MM.1S (cell line): ENCODE data around the gene DOCK10.

Experiments
- DNase-seq: peaks from one replicate; pipeline ENCODE4 v3.0.0-alpha.2; 2015
- H2AFZ ChIP-seq: fragments of 300-600 bp; sonication (generic); 2 replicates; pipeline ENCODE4 v1.6.0; 2016; ENCODE audit warnings: antibody characterized with exemption, low read length
- H3F3A ChIP-seq: fragments of 300-600 bp; sonication (generic); 2 replicates; pipeline ENCODE4 v1.6.1; 2016; ENCODE audit warnings: mild to moderate bottlenecking, antibody characterized with exemption, low read length, moderate library complexity, mixed read lengths; ENCODE audit not compliant: insufficient read depth
- H3K27ac ChIP-seq: fragments of 300-600 bp; sonication (generic); 2 replicates; pipeline ENCODE4 v1.5.1; 2016; ENCODE audit warnings: mild to moderate bottlenecking, low read length
- H3K27me3 ChIP-seq: fragments of 300-600 bp; sonication (generic); replicated peaks from 2 replicates; pipeline ENCODE4 v1.6.0; 2016; ENCODE audit warnings: low read length; ENCODE audit not compliant: insufficient read depth
- H3K36me3 ChIP-seq: fragments of 300-600 bp; sonication (generic); replicated peaks from 2 replicates; pipeline ENCODE4 v1.6.1; 2016; ENCODE audit warnings: mild to moderate bottlenecking, low read length, mixed read lengths; ENCODE audit not compliant: insufficient read depth
- H3K4me1 ChIP-seq: fragments of 300-600 bp; sonication (generic); 2 replicates; pipeline ENCODE4 v1.6.1; 2016; ENCODE audit warnings: low read length, mixed read lengths
- H3K4me2 ChIP-seq: fragments of 300-600 bp; sonication (generic); 2 replicates; pipeline ENCODE4 v1.6.0; 2016; ENCODE audit warnings: low read depth, low read length
- H3K4me3 ChIP-seq: fragments of 300-600 bp; sonication (generic); 2 replicates; pipeline ENCODE4 v1.5.1; 2016; ENCODE audit warnings: low read length, mixed read lengths
- H3K79me2 ChIP-seq: fragments of 300-600 bp; sonication (generic); 2 replicates; pipeline ENCODE4 v1.6.1; 2016; ENCODE audit warnings: mixed run types, low read length, mixed read lengths
- H3K9ac ChIP-seq: fragments of 300-600 bp; sonication (generic); 2 replicates; pipeline ENCODE4 v1.6.1; 2016; ENCODE audit warnings: low read length, mixed read lengths
- H3K9me2 ChIP-seq: fragments of 300-600 bp; sonication (generic); replicated peaks from 2 replicates; pipeline ENCODE4 v1.6.1; 2016; ENCODE audit warnings: mild to moderate bottlenecking, low read length, mixed read lengths; ENCODE audit not compliant: insufficient read depth
- H3K9me3 ChIP-seq: fragments of 300-600 bp; sonication (generic); replicated peaks from 2 replicates; pipeline ENCODE4 v1.6.1; 2016; ENCODE audit warnings: mild to moderate bottlenecking, low read length, mixed read lengths; ENCODE audit not compliant: insufficient read depth
- H4K20me1 ChIP-seq: fragments of 300-600 bp; sonication (generic); 2 replicates; pipeline ENCODE4 v1.6.1; 2016; ENCODE audit warnings: mild to moderate bottlenecking, low read length, moderate library complexity, mixed read lengths; ENCODE audit not compliant: insufficient read depth
- EZH2 ChIP-seq: fragments of 300-600 bp; sonication (generic); optimal IDR thresholded peaks from 2 replicates; pipeline ENCODE3; 2017; ENCODE audit warnings: low read depth, mild to moderate bottlenecking, antibody characterized with exemption, low read length, mixed read lengths
- EZH2phosphoT487 ChIP-seq: fragments of 300-600 bp; sonication (generic); IDR thresholded peaks from 2 replicates; pipeline ENCODE4 v1.6.1; 2018; ENCODE audit warnings: antibody characterized with exemption, low read length
- TF ChIP-seq, protein P1 (sequence below): fragments of 300-600 bp; sonication (generic); IDR thresholded peaks from 2 replicates; pipeline ENCODE4 v1.5.1; 2016; ENCODE audit warnings: antibody characterized with exemption, low read length, mixed read lengths

Gene DOCK10

DNA sequence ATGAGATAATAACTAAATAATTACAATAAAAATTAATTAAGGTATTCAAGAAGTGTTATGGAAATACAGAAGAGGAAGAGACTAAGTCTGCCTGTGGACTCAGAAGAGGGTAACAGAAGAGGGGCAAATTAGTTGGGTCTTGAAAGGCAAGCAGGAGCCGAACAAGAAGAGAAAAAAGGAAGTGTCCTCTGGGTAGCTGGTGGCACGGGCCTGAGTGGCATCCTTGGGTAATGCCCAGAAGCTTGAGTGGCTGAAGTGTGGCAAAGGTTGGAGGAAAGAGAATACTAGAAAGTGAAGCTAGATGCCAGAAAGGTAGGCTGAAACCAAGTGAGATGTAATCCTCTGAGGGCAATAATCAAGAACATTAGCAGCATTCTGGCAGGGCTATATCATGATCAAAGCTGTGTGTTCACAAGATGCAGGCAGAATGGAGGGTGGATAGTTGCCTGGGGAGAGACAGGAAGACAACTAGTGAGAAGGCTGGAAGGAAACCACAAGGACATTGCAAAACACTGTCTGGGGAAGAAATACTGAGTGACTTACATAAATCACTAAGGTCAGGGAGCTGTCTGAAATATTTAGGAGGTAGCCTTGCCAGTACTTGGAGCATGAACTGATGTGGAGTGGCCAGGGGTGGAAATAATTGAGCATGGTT lies 16.2 kb downstream of the DOCK10 start:
- peaks cover 6% of the 10 kb centered on the region for H3K4me1 ChIP-seq
- H3K36me3 ChIP-seq, result no peaks in the 10 kb centered on the region; the same call in 1 of the 2 replicates
- H3K4me2 ChIP-seq, result no peak overlapping the region
- H3K9ac ChIP-seq, result no peak overlapping the region
- H3K79me2 ChIP-seq, result peaks cover 94% of the 10 kb centered on the region
- H3K4me3 ChIP-seq, result no peak overlapping the region
- no peaks in the 10 kb centered on the region for H3K9me2 ChIP-seq
- TF ChIP-seq EZH2phosphoT487 (no peak), EZH2 (no peak)
- TF ChIP-seq, protein P1, sequence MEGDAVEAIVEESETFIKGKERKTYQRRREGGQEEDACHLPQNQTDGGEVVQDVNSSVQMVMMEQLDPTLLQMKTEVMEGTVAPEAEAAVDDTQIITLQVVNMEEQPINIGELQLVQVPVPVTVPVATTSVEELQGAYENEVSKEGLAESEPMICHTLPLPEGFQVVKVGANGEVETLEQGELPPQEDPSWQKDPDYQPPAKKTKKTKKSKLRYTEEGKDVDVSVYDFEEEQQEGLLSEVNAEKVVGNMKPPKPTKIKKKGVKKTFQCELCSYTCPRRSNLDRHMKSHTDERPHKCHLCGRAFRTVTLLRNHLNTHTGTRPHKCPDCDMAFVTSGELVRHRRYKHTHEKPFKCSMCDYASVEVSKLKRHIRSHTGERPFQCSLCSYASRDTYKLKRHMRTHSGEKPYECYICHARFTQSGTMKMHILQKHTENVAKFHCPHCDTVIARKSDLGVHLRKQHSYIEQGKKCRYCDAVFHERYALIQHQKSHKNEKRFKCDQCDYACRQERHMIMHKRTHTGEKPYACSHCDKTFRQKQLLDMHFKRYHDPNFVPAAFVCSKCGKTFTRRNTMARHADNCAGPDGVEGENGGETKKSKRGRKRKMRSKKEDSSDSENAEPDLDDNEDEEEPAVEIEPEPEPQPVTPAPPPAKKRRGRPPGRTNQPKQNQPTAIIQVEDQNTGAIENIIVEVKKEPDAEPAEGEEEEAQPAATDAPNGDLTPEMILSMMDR, result no peak
- H2AFZ ChIP-seq, result no peak overlapping the region
- DNase-seq, result no peak
- no peaks in the 10 kb centered on the region for H3F3A ChIP-seq
- peaks cover 10% of the 10 kb centered on the region for H4K20me1 ChIP-seq
- H3K9me3 ChIP-seq, result no peaks in the 10 kb centered on the region
- no peaks in the 10 kb centered on the region for H3K27me3 ChIP-seq
- H3K27ac ChIP-seq, result no peak overlapping the region

DNA sequence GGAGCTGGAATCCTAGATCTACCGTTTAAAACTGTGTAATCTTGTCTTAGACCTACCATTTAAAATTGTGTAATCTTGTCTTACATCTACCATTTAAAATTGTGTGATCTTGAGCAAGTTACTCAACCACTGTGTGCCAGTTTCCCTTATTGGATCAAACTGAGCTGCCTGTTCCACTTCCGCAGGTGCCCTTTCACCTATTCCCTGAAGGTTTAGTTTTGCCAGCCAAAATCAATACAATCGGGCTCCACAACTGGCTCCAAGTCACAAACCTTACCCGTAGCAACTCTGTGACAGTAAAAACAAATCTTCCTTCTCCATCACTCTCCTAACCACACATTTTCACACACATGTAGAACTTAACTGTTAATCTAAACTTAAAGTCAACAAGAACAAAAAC lies 20.1 kb downstream of the DOCK10 start:
- Histone ChIP-seq H2AFZ (no peak overlapping the region), H3K4me1 (peaks cover 6% of the 10 kb centered on the region), H3K36me3 (no peaks in the 10 kb centered on the region; the same call in 1 of the 2 replicates), H3K27me3 (no peaks in the 10 kb centered on the region), H3K27ac (no peak overlapping the region), H3K9me2 (no peaks in the 10 kb centered on the region), H3K4me3 (no peak overlapping the region), H3K9ac (no peak overlapping the region), H3K79me2 (peaks cover 89% of the 10 kb centered on the region), H3K9me3 (no peaks in the 10 kb centered on the region), H3F3A (no peaks in the 10 kb centered on the region), H3K4me2 (no peak overlapping the region), H4K20me1 (peaks cover 7% of the 10 kb centered on the region)
- no peak for TF ChIP-seq EZH2
- no peak for TF ChIP-seq EZH2phosphoT487
- TF ChIP-seq, protein P1, result no peak
- DNase-seq, result no peak

DNA sequence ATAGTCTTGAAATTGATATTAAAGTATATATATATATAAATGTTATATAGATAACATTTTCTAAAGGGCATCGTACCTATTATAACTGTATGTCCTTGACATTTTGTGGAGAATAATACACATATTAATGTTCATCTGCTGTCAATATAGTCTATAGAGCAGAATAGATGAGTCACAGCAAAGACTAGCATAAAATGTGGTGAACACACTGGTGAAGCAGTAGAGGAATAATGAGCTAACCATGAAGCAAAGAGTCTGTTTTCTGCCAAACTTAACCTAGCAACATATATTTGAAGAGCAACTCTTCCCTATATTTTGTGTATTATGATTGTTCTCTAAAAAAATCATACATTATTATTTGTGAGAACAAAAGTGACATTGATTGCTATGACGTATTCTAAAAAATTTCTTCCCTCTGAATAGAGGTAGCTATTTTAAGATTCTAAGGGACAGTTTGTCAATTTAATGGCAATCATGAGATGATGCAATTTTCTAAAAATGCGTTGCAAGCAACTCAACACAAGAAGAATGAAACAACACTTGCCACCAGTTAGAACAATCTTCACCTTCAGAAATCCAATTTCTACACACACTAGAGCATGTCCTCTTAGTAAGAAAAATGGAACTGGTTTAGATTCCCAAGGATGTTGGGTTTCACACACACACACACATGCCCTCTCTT lies 22.0 kb downstream of the DOCK10 start:
- Histone ChIP-seq H3K9me2 (no peaks in the 10 kb centered on the region), H3K4me3 (no peak overlapping the region), H3K79me2 (peaks cover 74% of the 10 kb centered on the region), H3K27ac (no peak overlapping the region), H4K20me1 (peaks cover 7% of the 10 kb centered on the region), H3K9ac (no peak overlapping the region), H2AFZ (no peak overlapping the region), H3K4me1 (no peaks in the 10 kb centered on the region), H3K36me3 (no peaks in the 10 kb centered on the region), H3K27me3 (no peaks in the 10 kb centered on the region), H3K9me3 (no peaks in the 10 kb centered on the region), H3F3A (no peaks in the 10 kb centered on the region), H3K4me2 (no peak overlapping the region)
- TF ChIP-seq EZH2, result no peak
- TF ChIP-seq, protein P1, result no peak
- TF ChIP-seq EZH2phosphoT487, result no peak
- DNase-seq, result no peak
